Activated T-cell treated with anti-CD3 and anti-CD28 coated beads for 1 hour (primary cell): ENCODE measurements around the gene CCDC82.
"Not testable (repeated sequence)": the region's sequence is repeated elsewhere in the genome, so short reads cannot be mapped to it uniquely, and the experiment has no call there.

Experiments used
- DNase-seq: peaks from one replicate; pipeline ENCODE4 v3.0.0-alpha.2; 2020; ENCODE audit warnings: low read depth

Gene CCDC82

GRCh38 chr11:96389720-96390487, at the start of gene CCDC82, which contains the start of gene JRKL:
Gene CCDC82 (minus strand): TSS chr11:96389912. CDS start chr11:96384747, 5,165 bp downstream.
Gene JRKL (plus strand): TSS chr11:96390013. CDS start chr11:96390650, 637 bp downstream.
- peak; percentile 99 for DNase-seq

- DNase-seq: not testable (repeated sequence)
Observed at GRCh38 chr11:96432654-96433053, 42.9 kb upstream of the CCDC82 start.

GRCh38 chr11:96430668-96431067, 41.0 kb upstream of the CCDC82 start:
- DNase-seq: no peak

- no peak for DNase-seq
Observed at GRCh38 chr11:96424693-96425092, 35.0 kb upstream of the CCDC82 start.

- no peak for DNase-seq
Observed at GRCh38 chr11:96413408-96413807, 23.7 kb upstream of the CCDC82 start.

GRCh38 chr11:96412761-96413381, 23.2 kb upstream of the CCDC82 start:
- DNase-seq: no peak

GRCh38 chr11:96411412-96411811, 21.7 kb upstream of the CCDC82 start:
- DNase-seq: not testable (repeated sequence)

- no peak for DNase-seq
Observed at GRCh38 chr11:96400697-96401096, 11.0 kb upstream of the CCDC82 start.

- no peak for DNase-seq
Observed at GRCh38 chr11:96397863-96398262, 8.2 kb upstream of the CCDC82 start.

- no peak for DNase-seq
Observed at GRCh38 chr11:96396637-96397036, 6.9 kb upstream of the CCDC82 start.

- DNase-seq: no peak
Observed at GRCh38 chr11:96394773-96395172, 5.1 kb upstream of the CCDC82 start.

- no peak for DNase-seq
Observed at GRCh38 chr11:96393753-96394348, 4.1 kb upstream of the CCDC82 start.

GRCh38 chr11:96391698-96392307, 2.1 kb upstream of the CCDC82 start:
- no peak for DNase-seq

- DNase-seq: no peak
Observed at GRCh38 chr11:96390488-96390792, 728 bp upstream of the CCDC82 start.

GRCh38 chr11:96388891-96389719, 607 bp downstream of the CCDC82 start:
- DNase-seq: no peak

GRCh38 chr11:96385187-96385586, 4.5 kb downstream of the CCDC82 start:
- DNase-seq: no peak

GRCh38 chr11:96384156-96384555, 5.6 kb downstream of the CCDC82 start:
- no peak for DNase-seq

GRCh38 chr11:96376796-96377195, 12.9 kb downstream of the CCDC82 start:
- no peak for DNase-seq

- no peak for DNase-seq
Observed at GRCh38 chr11:96373826-96374225, 15.9 kb downstream of the CCDC82 start.

GRCh38 chr11:96367342-96367741, 22.4 kb downstream of the CCDC82 start:
- no peak for DNase-seq

- no peak for DNase-seq
Observed at GRCh38 chr11:96366024-96366423, 23.7 kb downstream of the CCDC82 start.

- DNase-seq: no peak
Observed at GRCh38 chr11:96365493-96365892, 24.2 kb downstream of the CCDC82 start.
